Testis (tissue), 2 donors: ENCODE measurements around the gene OR4C16.

Experiments
- CTCF ChIP-seq, 3 experiments: fragments of 450-650 bp in 2 of 3; fragments of 200-600 bp in 1 of 3; sonication (generic) in 1 of 3; IDR thresholded peaks; one replicate each; pipeline ENCODE4 v1.5.1; 2016 to 2019; ENCODE audit warnings: antibody characterized with exemption in 3 of 3, mild to moderate bottlenecking in 2 of 3, moderate library complexity in 1 of 3
- POLR2A ChIP-seq: fragments of 450-650 bp; IDR thresholded peaks from one replicate; pipeline ENCODE4 v1.6.1; 2017; ENCODE audit warnings: antibody characterized with exemption, mild to moderate bottlenecking, moderate library complexity

GRCh38 chr11:55572548-55572947 lies 620 bp downstream of the OR4C16 start:
- TF ChIP-seq CTCF (IDR thresholded peaks at IDR 0.05) (no peak), POLR2A (no peak)
